Measurements from ENCODE around the gene PTPRR.

DNA sequence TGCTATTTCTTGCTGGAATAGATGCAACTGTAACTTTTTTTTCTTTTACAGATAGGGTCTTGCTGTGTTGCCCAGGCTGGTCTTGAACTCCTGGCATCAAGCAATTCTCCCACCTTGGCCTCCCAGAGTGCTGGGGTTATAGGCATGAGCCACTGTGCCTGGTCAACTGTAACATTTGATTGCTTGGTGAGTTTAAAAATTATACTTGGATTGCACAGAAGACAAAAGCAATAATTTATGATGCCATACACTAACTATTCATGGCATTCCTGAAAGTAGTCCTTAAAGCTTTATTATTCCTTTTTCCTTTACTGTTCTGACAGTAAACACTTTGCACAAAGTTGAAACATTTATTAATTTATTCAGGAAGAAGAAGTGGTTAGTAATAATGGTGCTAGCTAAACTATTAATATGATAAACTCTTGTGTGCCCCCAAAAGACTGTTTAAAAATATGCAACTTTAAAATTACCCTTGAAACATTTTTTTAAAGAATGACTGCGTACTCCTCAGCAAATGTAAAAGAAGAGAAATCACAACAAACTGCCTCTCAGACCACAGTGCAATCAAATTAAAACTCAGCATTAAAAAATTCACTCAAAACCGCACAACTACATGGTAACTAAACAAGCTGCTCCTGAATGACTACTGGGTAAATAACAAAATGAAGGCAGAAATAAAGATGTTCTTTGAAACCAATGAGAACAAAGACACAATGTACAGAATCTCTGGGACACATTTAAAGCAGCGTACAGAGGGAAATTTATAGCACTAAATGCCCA is 291.6 kb downstream of the PTPRR start:
- TF ChIP-seq POLR2A (IDR thresholded peaks at IDR 0.05) = no peak
- TF ChIP-seq, protein P1, sequence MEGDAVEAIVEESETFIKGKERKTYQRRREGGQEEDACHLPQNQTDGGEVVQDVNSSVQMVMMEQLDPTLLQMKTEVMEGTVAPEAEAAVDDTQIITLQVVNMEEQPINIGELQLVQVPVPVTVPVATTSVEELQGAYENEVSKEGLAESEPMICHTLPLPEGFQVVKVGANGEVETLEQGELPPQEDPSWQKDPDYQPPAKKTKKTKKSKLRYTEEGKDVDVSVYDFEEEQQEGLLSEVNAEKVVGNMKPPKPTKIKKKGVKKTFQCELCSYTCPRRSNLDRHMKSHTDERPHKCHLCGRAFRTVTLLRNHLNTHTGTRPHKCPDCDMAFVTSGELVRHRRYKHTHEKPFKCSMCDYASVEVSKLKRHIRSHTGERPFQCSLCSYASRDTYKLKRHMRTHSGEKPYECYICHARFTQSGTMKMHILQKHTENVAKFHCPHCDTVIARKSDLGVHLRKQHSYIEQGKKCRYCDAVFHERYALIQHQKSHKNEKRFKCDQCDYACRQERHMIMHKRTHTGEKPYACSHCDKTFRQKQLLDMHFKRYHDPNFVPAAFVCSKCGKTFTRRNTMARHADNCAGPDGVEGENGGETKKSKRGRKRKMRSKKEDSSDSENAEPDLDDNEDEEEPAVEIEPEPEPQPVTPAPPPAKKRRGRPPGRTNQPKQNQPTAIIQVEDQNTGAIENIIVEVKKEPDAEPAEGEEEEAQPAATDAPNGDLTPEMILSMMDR (IDR thresholded peaks at IDR 0.05) = no peak

Data from esophagus squamous epithelium (tissue), 4 donors.